Fibroblast of lung (primary cell): ENCODE results near the gene NDUFS8.

Source experiments
- CTCF ChIP-seq, 2 donors: IDR thresholded peaks in 1 of 2; conservative IDR thresholded peaks in 1 of 2; 1 replicate in 1 of 2; 2 replicates in 1 of 2; pipeline ENCODE4 v1.5.1; 2011 to 2012; ENCODE audit warnings: low read length in 2 of 2, control low read depth in 1 of 2, inconsistent platforms in 1 of 2, low read depth in 1 of 2, mild to moderate bottlenecking in 1 of 2
- EZH2 ChIP-seq: IDR thresholded peaks from 2 replicates; pipeline ENCODE4 v1.5.1; 2012; ENCODE audit warnings: low read length, control low read depth, mild to moderate bottlenecking; ENCODE audit errors: missing control alignments

- TF ChIP-seq CTCF (conservative IDR thresholded peaks at IDR 0.05 in 1 of 2, IDR thresholded peaks at IDR 0.05 in 1 of 2; ENCODE audit: low read depth in 1 of 2, low read length in 2 of 2) (no peak), EZH2 (no peak)
These were observed 9.1 kb downstream of the NDUFS8 start for GRCh38 chr11:68039526-68040086.
